ENCODE measurements around the gene WWOX. TPM values are rescaled to one million over a fixed set of nuclear protein-coding genes. Genes with fewer than 3 reads are reported as not detected.

Gene WWOX
- total RNA-seq, 1 donor from 2014 or later = 28.2 TPM

GRCh38 chr16:78882751-78883150, 783.3 kb downstream of the WWOX start:
- no peak overlapping the region for H3K27ac Mint-ChIP-seq
- no peaks in the 10 kb centered on the region for H3K4me1 Mint-ChIP-seq (ENCODE audit: unreplicated experiment)
- no peak for TF ChIP-seq CTCF (conservative IDR thresholded peaks at IDR 0.05)
- no peak for DNase-seq (ENCODE audit: extremely low spot score, unreplicated experiment)
- H3K4me3 Mint-ChIP-seq = no peak overlapping the region
- H3K9me3 Mint-ChIP-seq = peaks cover 4% of the 10 kb centered on the region
- H3K36me3 Mint-ChIP-seq = no peaks in the 10 kb centered on the region
- peaks cover 2% of the 10 kb centered on the region for H3K27me3 Mint-ChIP-seq

- Mint-ChIP-seq H3K9me3 (peaks cover 4% of the 10 kb centered on the region), H3K27ac (no peak overlapping the region), H3K4me1 (ENCODE audit: unreplicated experiment) (no peaks in the 10 kb centered on the region), H3K27me3 (peaks cover 2% of the 10 kb centered on the region), H3K4me3 (no peak overlapping the region), H3K36me3 (no peaks in the 10 kb centered on the region)
- DNase-seq (ENCODE audit: extremely low spot score, unreplicated experiment) = no peak
- TF ChIP-seq CTCF (conservative IDR thresholded peaks at IDR 0.05) = no peak
Measured at GRCh38 chr16:78884204-78884603, 784.8 kb downstream of the WWOX start.

- Mint-ChIP-seq H3K36me3 (no peaks in the 10 kb centered on the region), H3K9me3 (peaks cover 2% of the 10 kb centered on the region), H3K27ac (no peak overlapping the region), H3K27me3 (peaks cover 2% of the 10 kb centered on the region), H3K4me3 (no peak overlapping the region), H3K4me1 (ENCODE audit: unreplicated experiment) (peaks cover 4% of the 10 kb centered on the region)
- no peak for TF ChIP-seq CTCF (conservative IDR thresholded peaks at IDR 0.05)
- DNase-seq (ENCODE audit: extremely low spot score, unreplicated experiment) = no peak
Measured at GRCh38 chr16:78889346-78889745, 789.9 kb downstream of the WWOX start.

- H3K9me3 Mint-ChIP-seq = no peaks in the 10 kb centered on the region
- H3K4me3 Mint-ChIP-seq = no peak overlapping the region
- H3K27ac Mint-ChIP-seq = no peak overlapping the region
- DNase-seq (ENCODE audit: extremely low spot score, unreplicated experiment) = no peak
- peaks cover 2% of the 10 kb centered on the region for H3K27me3 Mint-ChIP-seq
- peaks cover 4% of the 10 kb centered on the region for H3K4me1 Mint-ChIP-seq (ENCODE audit: unreplicated experiment)
- no peak for TF ChIP-seq CTCF (conservative IDR thresholded peaks at IDR 0.05)
- no peaks in the 10 kb centered on the region for H3K36me3 Mint-ChIP-seq
Measured at GRCh38 chr16:78890373-78890895, 791.0 kb downstream of the WWOX start.

- peaks cover 4% of the 10 kb centered on the region for H3K4me1 Mint-ChIP-seq (ENCODE audit: unreplicated experiment)
- no peaks in the 10 kb centered on the region for H3K27me3 Mint-ChIP-seq
- no peaks in the 10 kb centered on the region for H3K36me3 Mint-ChIP-seq
- no peak overlapping the region for H3K27ac Mint-ChIP-seq
- no peak for DNase-seq (ENCODE audit: extremely low spot score, unreplicated experiment)
- no peak for TF ChIP-seq CTCF (conservative IDR thresholded peaks at IDR 0.05)
- no peak overlapping the region for H3K4me3 Mint-ChIP-seq
- H3K9me3 Mint-ChIP-seq = no peaks in the 10 kb centered on the region
Measured at GRCh38 chr16:78892951-78893733, 793.7 kb downstream of the WWOX start.
